Measurements from ENCODE around the gene AKR1C4.
"Not testable (repeated sequence)": the region's sequence is repeated elsewhere in the genome, so short reads cannot be mapped to it uniquely, and the experiment has no call there.

The AKR1C4 gene

GRCh38 chr10:5196702-5197113 lies at the start of gene AKR1C4:
Gene AKR1C4, plus strand, starts transcription at chr10:5196837. Its CDS starts 31 bp downstream, at chr10:5196868.
- DNase-seq = no peak

- DNase-seq = no peak
Observed at GRCh38 chr10:5146920-5147254, 49.8 kb upstream of the AKR1C4 start.

GRCh38 chr10:5147255-5147980 lies 49.2 kb upstream of the AKR1C4 start:
- no peak for DNase-seq

- no peak for DNase-seq
Observed at GRCh38 chr10:5147981-5148677, 48.5 kb upstream of the AKR1C4 start.

- DNase-seq = no peak
Observed at GRCh38 chr10:5148678-5149032, 48.0 kb upstream of the AKR1C4 start.

GRCh38 chr10:5151076-5151475 lies 45.6 kb upstream of the AKR1C4 start:
- DNase-seq = no peak

- DNase-seq = no peak
Observed at GRCh38 chr10:5155951-5156350, 40.7 kb upstream of the AKR1C4 start.

GRCh38 chr10:5157501-5157900 lies 39.1 kb upstream of the AKR1C4 start:
- no peak for DNase-seq

GRCh38 chr10:5159126-5159525 lies 37.5 kb upstream of the AKR1C4 start:
- DNase-seq = no peak

- no peak for DNase-seq
Observed at GRCh38 chr10:5163487-5163886, 33.1 kb upstream of the AKR1C4 start.

GRCh38 chr10:5165738-5166137 lies 30.9 kb upstream of the AKR1C4 start:
- DNase-seq = no peak

GRCh38 chr10:5168897-5169420 lies 27.7 kb upstream of the AKR1C4 start:
- no peak for DNase-seq

- not testable (repeated sequence) for DNase-seq
Observed at GRCh38 chr10:5175581-5175980, 21.1 kb upstream of the AKR1C4 start.

GRCh38 chr10:5180503-5180902 lies 16.1 kb upstream of the AKR1C4 start:
- DNase-seq = not testable (repeated sequence)

GRCh38 chr10:5183923-5184322 lies 12.7 kb upstream of the AKR1C4 start:
- DNase-seq = no peak

GRCh38 chr10:5184987-5185775 lies 11.5 kb upstream of the AKR1C4 start, which contains the start of gene AKR1C8:
Gene AKR1C8, minus strand, starts transcription at chr10:5185150. Its CDS starts 46 bp downstream, at chr10:5185104.
- DNase-seq = no peak

- DNase-seq = no peak
Observed at GRCh38 chr10:5187867-5188266, 8.8 kb upstream of the AKR1C4 start.

- no peak for DNase-seq
Observed at GRCh38 chr10:5188358-5188757, 8.3 kb upstream of the AKR1C4 start.

- DNase-seq = no peak
Observed at GRCh38 chr10:5194431-5194830, 2.2 kb upstream of the AKR1C4 start.

- DNase-seq = no peak
Observed at GRCh38 chr10:5195727-5196374, 786 bp upstream of the AKR1C4 start.

GRCh38 chr10:5198386-5198785 lies 1.7 kb downstream of the AKR1C4 start:
- no peak for DNase-seq

- no peak for DNase-seq
Observed at GRCh38 chr10:5199398-5199797, 2.8 kb downstream of the AKR1C4 start.

- DNase-seq = no peak
Observed at GRCh38 chr10:5206799-5207198, 10.2 kb downstream of the AKR1C4 start.

Measured in activated CD4-positive, CD25-positive, alpha-beta regulatory T cell treated with anti-CD3 and anti-CD28 coated beads, Interleukin-2, amount 50 U/mL, for 72 hours (primary cell).